Upper lobe of left lung (tissue), 6 donors: Measurements from ENCODE around the gene SART1. TPM values are rescaled to one million over a fixed set of nuclear protein-coding genes. Genes with fewer than 3 reads are reported as not detected.
A peak's percentile ranks its signal among the peaks of the same experiment; 100 is the strongest.

Experiments used
- ATAC-seq, 2 donors: fragments of 200-7000 bp; cut with Tn5 transposase; one replicate each; pipeline ENCODE4 v1.9.1; 2022; ENCODE audit warnings: mild to moderate bottlenecking in 2 of 2, moderate library complexity in 2 of 2; ENCODE audit not compliant: low FRiP score in 2 of 2
- DNase-seq, 2 donors: peaks; one replicate each; pipeline ENCODE4 v3.0.0-alpha.2; 2019 to 2020
- H3K27ac ChIP-seq, 4 donors: fragments of 200-600 bp; sonication (generic); one replicate each; pipeline ENCODE4 v1.5.1; 2016 to 2019
- H3K27me3 ChIP-seq, 4 donors: fragments of 200-600 bp; sonication (generic); one replicate each; pipeline ENCODE4 v1.5.1; 2017 to 2019
- H3K36me3 ChIP-seq, 4 donors: fragments of 200-600 bp; sonication (generic); one replicate each; pipeline ENCODE4 v1.5.1; 2016 to 2019
- H3K4me1 ChIP-seq, 4 donors: fragments of 200-600 bp; sonication (generic); one replicate each; pipeline ENCODE4 v1.5.1; 2018 to 2019
- H3K4me3 ChIP-seq, 4 donors: fragments of 200-600 bp; sonication (generic); one replicate each; pipeline ENCODE4 v1.5.1; 2017 to 2019; ENCODE audit warnings: mild to moderate bottlenecking in 2 of 4, moderate library complexity in 1 of 4
- H3K9me3 ChIP-seq, 4 donors: fragments of 200-600 bp; sonication (generic); one replicate each; pipeline ENCODE4 v1.5.1; 2018 to 2019
- EP300 ChIP-seq, 4 donors: sonication (generic); formaldehyde crosslinking; IDR thresholded peaks; one replicate each; pipeline ENCODE4 v1.5.1; 2017; ENCODE audit warnings: antibody characterized with exemption in 4 of 4, control low read depth in 2 of 4
- POLR2A ChIP-seq, 4 donors: fragments of 450-650 bp; IDR thresholded peaks; one replicate each; pipeline ENCODE4 v1.5.1; 2016 to 2017; ENCODE audit warnings: antibody characterized with exemption in 4 of 4, mild to moderate bottlenecking in 2 of 4
- POLR2AphosphoS5 ChIP-seq, 2 donors: sonication (generic); formaldehyde crosslinking; IDR thresholded peaks; one replicate each; pipeline ENCODE4 v1.5.1; 2017; ENCODE audit warnings: antibody characterized with exemption in 2 of 2
- WGBS, 2 donors: methylation state at CpG; one replicate each; pipeline ENCODE4 v1.1.5; 2017 to 2018; 5-methylcytosine and 5-hydroxymethylcytosine counted together
- total RNA-seq, 6 donors: library from RNA; depleted of rRNA in 4 of 6; stranded (reverse); fragments of >200 nt in 4 of 6; gene quantifications; one replicate each; pipeline versions ENCODE4 v1.1.0 to v1.2.1, GENCODE V29; 2016 to 2021
- TF ChIP-seq, protein P1 (sequence below), 6 experiments: fragments of 450-650 bp in 4 of 6; fragments of 200-600 bp in 2 of 6; sonication (generic) in 2 of 6; IDR thresholded peaks; one replicate each; pipeline ENCODE4 v1.5.1; 2016 to 2019; ENCODE audit warnings: antibody characterized with exemption in 6 of 6
- donor health status: DM: no; HTN: no; CAD: no; lungs with moderate emphysema.
- donor health status: DM: no; HTN: yes; CAD: no; lungs with severe emphysema.

The SART1 gene
- total RNA-seq, 6 donors from 2014 or later, result 44.4 to 201 (median 71.4) TPM

- H3K36me3 ChIP-seq, result peaks cover 0 to 24% (median 9%) of the 10 kb centered on the region in 4 donors
- peak within 1 kb of the TSS; percentile 75 to 99 (median 89) for H3K4me3 ChIP-seq
- H3K27ac ChIP-seq, result peak within 1 kb of the TSS; percentile 94 to 99 (median 97)
- H3K4me1 ChIP-seq, result peaks cover 46 to 52% (median 48%) of the 10 kb centered on the region in 4 donors
- no peaks in the 10 kb centered on the region for H3K27me3 ChIP-seq
- H3K9me3 ChIP-seq, result no peaks in the 10 kb centered on the region
- TF ChIP-seq POLR2AphosphoS5 (IDR thresholded peaks at IDR 0.05) (no peak), EP300 (IDR thresholded peaks at IDR 0.05) (no peak), POLR2A (IDR thresholded peaks at IDR 0.05) (peak in 2 of 4 donors; percentile 32 to 52)
- TF ChIP-seq, protein P1, sequence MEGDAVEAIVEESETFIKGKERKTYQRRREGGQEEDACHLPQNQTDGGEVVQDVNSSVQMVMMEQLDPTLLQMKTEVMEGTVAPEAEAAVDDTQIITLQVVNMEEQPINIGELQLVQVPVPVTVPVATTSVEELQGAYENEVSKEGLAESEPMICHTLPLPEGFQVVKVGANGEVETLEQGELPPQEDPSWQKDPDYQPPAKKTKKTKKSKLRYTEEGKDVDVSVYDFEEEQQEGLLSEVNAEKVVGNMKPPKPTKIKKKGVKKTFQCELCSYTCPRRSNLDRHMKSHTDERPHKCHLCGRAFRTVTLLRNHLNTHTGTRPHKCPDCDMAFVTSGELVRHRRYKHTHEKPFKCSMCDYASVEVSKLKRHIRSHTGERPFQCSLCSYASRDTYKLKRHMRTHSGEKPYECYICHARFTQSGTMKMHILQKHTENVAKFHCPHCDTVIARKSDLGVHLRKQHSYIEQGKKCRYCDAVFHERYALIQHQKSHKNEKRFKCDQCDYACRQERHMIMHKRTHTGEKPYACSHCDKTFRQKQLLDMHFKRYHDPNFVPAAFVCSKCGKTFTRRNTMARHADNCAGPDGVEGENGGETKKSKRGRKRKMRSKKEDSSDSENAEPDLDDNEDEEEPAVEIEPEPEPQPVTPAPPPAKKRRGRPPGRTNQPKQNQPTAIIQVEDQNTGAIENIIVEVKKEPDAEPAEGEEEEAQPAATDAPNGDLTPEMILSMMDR (IDR thresholded peaks at IDR 0.05), result peak in 2 of 6 experiments; percentile 9 to 25
- DNase-seq (no peak), ATAC-seq (no peak)
- WGBS, 2 donors, result 5 to 10% methylated on average over 6 to 26 of the region's 77 CpGs
These were observed 43.1 kb upstream of the SART1 start, which contains the start of gene C11orf68 for GRCh38 chr11:65918211-65919140. C11orf68 (minus strand) TSS chr11:65919062; CDS start chr11:65919031, 31 bp downstream.

DNA sequence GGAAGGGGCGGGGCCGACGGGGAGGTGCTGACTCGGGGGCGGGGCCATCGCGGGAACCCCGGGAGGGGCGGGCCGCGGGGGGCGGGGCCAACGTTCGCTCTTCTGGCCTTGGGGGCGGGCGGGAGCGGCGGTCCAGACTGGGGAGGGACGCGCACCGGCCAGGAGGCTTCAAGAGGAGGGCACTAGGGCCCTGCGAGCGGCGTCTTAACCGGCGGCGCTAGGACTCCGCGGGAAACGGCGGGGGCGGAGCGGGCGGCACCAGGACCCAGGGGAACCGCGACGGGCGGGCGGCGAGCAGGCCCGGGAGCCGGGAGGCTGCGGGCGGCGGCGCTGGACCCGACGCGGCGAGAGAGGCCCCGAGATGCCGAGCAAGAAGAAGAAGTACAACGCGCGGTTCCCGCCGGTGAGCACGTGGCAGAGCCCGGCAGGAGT lies 42.4 kb upstream of the SART1 start, which contains the start of gene DRAP1:
TSS of gene DRAP1 (plus strand) at position 286 of the 432 bp plus-strand sequence. CDS start at position 362, 76 bp downstream.
- Histone ChIP-seq H3K27ac (peak within 1 kb of the TSS; percentile 94 to 99 (median 97)), H3K4me1 (peaks cover 46 to 52% (median 48%) of the 10 kb centered on the region in 4 donors), H3K4me3 (peak within 1 kb of the TSS; percentile 75 to 99 (median 89)), H3K36me3 (peaks cover 0 to 25% (median 11%) of the 10 kb centered on the region in 4 donors), H3K27me3 (no peaks in the 10 kb centered on the region), H3K9me3 (no peaks in the 10 kb centered on the region)
- ATAC-seq (peak; percentile 96 to 97), DNase-seq (peak; percentile 100)
- 0% methylated on average over 21 of the region's 59 CpGs; no CpG with 5 or more reads in 1 of the 2 donors for WGBS, 2 donors
- peak in 1 of 4 donors; percentile 35 for TF ChIP-seq EP300 (IDR thresholded peaks at IDR 0.05)
- peak; percentile 65 to 79 for TF ChIP-seq POLR2AphosphoS5 (IDR thresholded peaks at IDR 0.05)
- TF ChIP-seq POLR2A (IDR thresholded peaks at IDR 0.05), result peak in 3 of 4 donors; percentile 25 to 78 (median 69)
- TF ChIP-seq, protein P1 (IDR thresholded peaks at IDR 0.05), result peak in 1 of 6 experiments; percentile 24

DNA sequence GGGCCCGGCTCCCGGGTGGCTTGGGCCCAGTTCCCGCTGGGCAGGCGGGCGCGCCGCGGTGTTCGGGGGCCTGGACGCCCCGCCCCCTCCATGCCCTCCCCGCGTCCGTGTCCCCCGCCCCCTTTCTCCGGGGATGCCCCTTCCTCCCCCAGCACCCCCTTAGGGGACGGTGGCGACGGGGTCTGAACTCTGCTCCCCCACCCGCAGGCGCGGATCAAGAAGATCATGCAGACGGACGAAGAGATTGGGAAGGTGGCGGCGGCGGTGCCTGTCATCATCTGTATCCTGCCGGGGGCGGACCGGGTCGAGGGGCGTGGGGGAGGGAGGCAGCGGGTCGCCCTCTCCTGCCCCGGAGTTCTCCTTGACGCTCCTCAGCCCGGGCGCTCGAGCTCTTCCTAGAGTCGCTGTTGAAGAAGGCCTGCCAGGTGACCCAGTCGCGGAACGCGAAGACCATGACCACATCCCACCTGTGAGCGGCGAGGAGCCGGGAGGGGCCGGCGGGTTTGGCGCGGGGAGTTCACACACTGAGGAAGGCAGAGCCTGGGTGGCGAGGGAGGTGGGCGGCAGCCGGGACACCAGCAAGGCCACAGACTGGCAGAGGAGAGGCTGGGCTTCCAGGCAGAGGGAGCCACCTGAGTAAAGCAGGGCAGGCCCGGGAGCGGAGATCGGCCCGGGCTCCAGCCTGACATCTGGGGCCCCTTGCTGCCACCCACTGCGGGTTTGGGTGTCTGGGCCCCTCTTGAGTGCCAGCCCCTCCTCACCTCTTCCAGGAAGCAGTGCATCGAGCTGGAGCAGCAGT lies 41.8 kb upstream of the SART1 start:
- Histone ChIP-seq H3K9me3 (no peaks in the 10 kb centered on the region), H3K27ac (peak overlapping the region; percentile 84 to 99 (median 87)), H3K4me1 (peaks cover 46 to 52% (median 47%) of the 10 kb centered on the region in 4 donors), H3K4me3 (peak overlapping the region; percentile 75 to 99 (median 82)), H3K36me3 (peaks cover 0 to 25% (median 11%) of the 10 kb centered on the region in 4 donors), H3K27me3 (no peaks in the 10 kb centered on the region)
- ATAC-seq (peak; percentile 0 to 63), DNase-seq (peak; percentile 45 to 90)
- WGBS, 2 donors, result 0% methylated on average over 9 to 46 of the region's 60 CpGs
- TF ChIP-seq POLR2A (IDR thresholded peaks at IDR 0.05), result no peak
- TF ChIP-seq, protein P1 (IDR thresholded peaks at IDR 0.05), result peak in 1 of 6 experiments; percentile 5

DNA sequence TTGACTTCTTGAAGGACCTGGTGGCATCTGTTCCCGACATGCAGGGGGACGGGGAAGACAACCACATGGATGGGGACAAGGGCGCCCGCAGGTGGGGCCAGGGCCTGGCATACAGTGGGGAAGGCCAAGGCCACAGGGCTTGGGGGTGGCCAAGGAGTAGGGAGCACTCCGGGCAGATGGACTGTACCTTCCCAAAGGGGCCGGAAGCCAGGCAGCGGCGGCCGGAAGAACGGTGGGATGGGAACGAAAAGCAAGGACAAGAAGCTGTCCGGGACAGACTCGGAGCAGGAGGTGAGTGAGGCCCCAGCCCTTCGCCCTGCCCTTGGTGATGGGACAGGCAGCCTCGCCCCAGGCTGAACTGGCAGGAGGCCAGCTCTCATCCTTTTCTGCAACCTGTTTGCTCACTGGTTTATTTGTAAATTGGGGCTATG lies 41.1 kb upstream of the SART1 start:
- Histone ChIP-seq H3K27me3 (no peaks in the 10 kb centered on the region), H3K4me1 (peaks cover 41 to 46% (median 42%) of the 10 kb centered on the region in 4 donors), H3K4me3 (peak overlapping the region; percentile 75 to 99 (median 82)), H3K27ac (peak overlapping the region in 3 of 4 donors; percentile 86 to 99 (median 88)), H3K9me3 (no peaks in the 10 kb centered on the region), H3K36me3 (peaks cover 0 to 25% (median 11%) of the 10 kb centered on the region in 4 donors)
- TF ChIP-seq EP300 (IDR thresholded peaks at IDR 0.05), result no peak
- no peak for TF ChIP-seq POLR2A (IDR thresholded peaks at IDR 0.05)
- TF ChIP-seq, protein P1 (IDR thresholded peaks at IDR 0.05), result no peak
- no peak for TF ChIP-seq POLR2AphosphoS5 (IDR thresholded peaks at IDR 0.05)
- peak in 1 of 2 donors; percentile 83 for DNase-seq
- ATAC-seq, result no peak
- 65 to 67% methylated on average over 14 to 15 of the region's 15 CpGs for WGBS, 2 donors
